ENCODE measurements around the gene PSMD12. TPM values are rescaled to one million over a fixed set of nuclear protein-coding genes. Genes with fewer than 3 reads are reported as not detected.

PSMD12 gene
- total RNA-seq, 1 donor from 2014 or later, result 39.7 TPM

DNA sequence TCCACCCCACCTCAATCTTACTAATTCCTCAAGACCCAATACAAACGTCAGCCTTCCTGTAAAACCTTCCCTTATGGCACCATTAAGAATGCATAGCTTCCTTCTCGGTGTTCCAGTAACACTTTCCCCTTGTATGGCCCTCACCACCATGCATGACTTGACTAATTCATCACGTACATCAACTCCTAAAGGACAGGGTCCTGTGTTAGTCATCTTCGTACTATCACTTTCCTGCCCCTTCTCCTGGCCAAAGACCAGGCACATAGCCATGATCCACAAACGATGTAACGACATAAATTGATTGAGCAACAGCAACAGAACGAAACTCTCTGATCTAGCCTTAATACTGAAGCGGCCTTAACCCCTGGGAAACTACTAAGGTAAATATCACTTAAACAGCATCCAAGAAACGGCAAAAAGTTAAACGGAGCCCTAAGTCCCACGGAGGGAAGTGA lies 612 bp downstream of the PSMD12 start:
- Mint-ChIP-seq H3K27me3 (ENCODE audit: insufficient read depth, low read depth) (no peaks in the 10 kb centered on the region), H3K4me1 (peaks cover 23% of the 10 kb centered on the region), H3K9me3 (no peaks in the 10 kb centered on the region), H3K27ac (peak overlapping the region; percentile 90), H3K36me3 (peaks cover 12% of the 10 kb centered on the region), H3K4me3 (peak overlapping the region; percentile 97)
- Histone ChIP-seq H3K4me2 (peak overlapping the region; percentile 94), H3K27ac (peak overlapping the region; percentile 42), H3K4me1 (peaks cover 4% of the 10 kb centered on the region), H3K9ac (peak overlapping the region; percentile 97), H3K79me2 (ENCODE audit: low read depth) (peaks cover 59% of the 10 kb centered on the region), H3F3A (ENCODE audit: low read depth) (peaks cover 4% of the 10 kb centered on the region), H3K4me3 (peak overlapping the region; percentile 87), H2AFZ (replicated peaks) (no peak overlapping the region), H3K27me3 (no peaks in the 10 kb centered on the region), H4K20me1 (ENCODE audit: low read depth) (peaks cover 43% of the 10 kb centered on the region), H3K36me3 (no peaks in the 10 kb centered on the region), H3K9me3 (ENCODE audit: low read depth) (no peaks in the 10 kb centered on the region)
- TF ChIP-seq, protein P1, sequence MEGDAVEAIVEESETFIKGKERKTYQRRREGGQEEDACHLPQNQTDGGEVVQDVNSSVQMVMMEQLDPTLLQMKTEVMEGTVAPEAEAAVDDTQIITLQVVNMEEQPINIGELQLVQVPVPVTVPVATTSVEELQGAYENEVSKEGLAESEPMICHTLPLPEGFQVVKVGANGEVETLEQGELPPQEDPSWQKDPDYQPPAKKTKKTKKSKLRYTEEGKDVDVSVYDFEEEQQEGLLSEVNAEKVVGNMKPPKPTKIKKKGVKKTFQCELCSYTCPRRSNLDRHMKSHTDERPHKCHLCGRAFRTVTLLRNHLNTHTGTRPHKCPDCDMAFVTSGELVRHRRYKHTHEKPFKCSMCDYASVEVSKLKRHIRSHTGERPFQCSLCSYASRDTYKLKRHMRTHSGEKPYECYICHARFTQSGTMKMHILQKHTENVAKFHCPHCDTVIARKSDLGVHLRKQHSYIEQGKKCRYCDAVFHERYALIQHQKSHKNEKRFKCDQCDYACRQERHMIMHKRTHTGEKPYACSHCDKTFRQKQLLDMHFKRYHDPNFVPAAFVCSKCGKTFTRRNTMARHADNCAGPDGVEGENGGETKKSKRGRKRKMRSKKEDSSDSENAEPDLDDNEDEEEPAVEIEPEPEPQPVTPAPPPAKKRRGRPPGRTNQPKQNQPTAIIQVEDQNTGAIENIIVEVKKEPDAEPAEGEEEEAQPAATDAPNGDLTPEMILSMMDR (IDR thresholded peaks at IDR 0.05), result no peak
- TF ChIP-seq EZH2 (IDR thresholded peaks at IDR 0.05) (no peak), EZH2phosphoT487 (IDR thresholded peaks at IDR 0.05) (no peak)
- DNase-seq (ENCODE audit: low spot score), result no peak

- Histone ChIP-seq H2AFZ (replicated peaks) (no peak overlapping the region), H3K9ac (peak overlapping the region; percentile 97), H3K4me3 (peak overlapping the region; percentile 87), H3K9me3 (ENCODE audit: low read depth) (no peaks in the 10 kb centered on the region), H4K20me1 (ENCODE audit: low read depth) (peaks cover 49% of the 10 kb centered on the region), H3F3A (ENCODE audit: low read depth) (peaks cover 10% of the 10 kb centered on the region), H3K36me3 (no peaks in the 10 kb centered on the region), H3K27me3 (no peaks in the 10 kb centered on the region), H3K27ac (no peak overlapping the region), H3K4me2 (peak overlapping the region; percentile 94), H3K4me1 (peaks cover 4% of the 10 kb centered on the region), H3K79me2 (ENCODE audit: low read depth) (peaks cover 65% of the 10 kb centered on the region)
- Mint-ChIP-seq H3K27ac (peak overlapping the region; percentile 90), H3K27me3 (ENCODE audit: insufficient read depth, low read depth) (no peaks in the 10 kb centered on the region), H3K36me3 (peaks cover 12% of the 10 kb centered on the region), H3K4me1 (peaks cover 23% of the 10 kb centered on the region), H3K9me3 (no peaks in the 10 kb centered on the region), H3K4me3 (peak overlapping the region; percentile 97)
- DNase-seq (ENCODE audit: low spot score), result no peak
- TF ChIP-seq EZH2phosphoT487 (IDR thresholded peaks at IDR 0.05), result no peak
- TF ChIP-seq EZH2 (IDR thresholded peaks at IDR 0.05), result no peak
- TF ChIP-seq, protein P1 (IDR thresholded peaks at IDR 0.05), result no peak
These were observed 1.3 kb downstream of the PSMD12 start for GRCh38 chr17:67364847-67365737.

- Mint-ChIP-seq H3K4me1 (peaks cover 21% of the 10 kb centered on the region), H3K36me3 (peaks cover 12% of the 10 kb centered on the region), H3K4me3 (no peak overlapping the region), H3K27ac (no peak overlapping the region), H3K9me3 (no peaks in the 10 kb centered on the region), H3K27me3 (ENCODE audit: insufficient read depth, low read depth) (no peaks in the 10 kb centered on the region)
- H3K4me2 ChIP-seq, result no peak overlapping the region
- H3K4me3 ChIP-seq, result no peak overlapping the region
- H3K79me2 ChIP-seq (ENCODE audit: low read depth), result peaks cover 94% of the 10 kb centered on the region
- no peak overlapping the region for H2AFZ ChIP-seq (replicated peaks)
- H3K9ac ChIP-seq, result no peak overlapping the region
- H4K20me1 ChIP-seq (ENCODE audit: low read depth), result peaks cover 62% of the 10 kb centered on the region
- TF ChIP-seq, protein P1 (IDR thresholded peaks at IDR 0.05), result no peak
- TF ChIP-seq EZH2phosphoT487 (IDR thresholded peaks at IDR 0.05), result no peak
- TF ChIP-seq EZH2 (IDR thresholded peaks at IDR 0.05), result no peak
- no peak for DNase-seq (ENCODE audit: low spot score)
- no peaks in the 10 kb centered on the region for H3K36me3 ChIP-seq
- H3K9me3 ChIP-seq (ENCODE audit: low read depth), result no peaks in the 10 kb centered on the region
- H3K4me1 ChIP-seq, result peaks cover 4% of the 10 kb centered on the region
- H3F3A ChIP-seq (ENCODE audit: low read depth), result peaks cover 10% of the 10 kb centered on the region
- H3K27ac ChIP-seq, result no peak overlapping the region
- no peaks in the 10 kb centered on the region for H3K27me3 ChIP-seq
These were observed 4.2 kb downstream of the PSMD12 start for GRCh38 chr17:67362173-67362572.

Data from neural progenitor cell (in vitro differentiated cells).